SK-N-SH treated with all-trans-retinoic acid at 6 μM for 48 hours (cell line): ENCODE results near the gene SUPT3H.
"Not testable (repeated sequence)": the region's sequence is repeated elsewhere in the genome, so short reads cannot be mapped to it uniquely, and the experiment has no call there.

Source experiments
- ARNTL ChIP-seq: fragments of 450-650 bp; formaldehyde crosslinking; IDR thresholded peaks from 2 replicates; pipeline ENCODE4 v1.5.0; 2020; ENCODE audit warnings: low read depth, mild to moderate bottlenecking, moderate library complexity, borderline replicate concordance
- CREB5 ChIP-seq: fragments of 250-450 bp; sonication (Bioruptor Pico); IDR thresholded peaks from 2 replicates; pipeline ENCODE4 v1.5.1; 2020; ENCODE audit warnings: low read depth, mild to moderate bottlenecking, moderate library complexity
- CSRNP3 ChIP-seq: fragments of 250-450 bp; sonication (Bioruptor Pico); IDR thresholded peaks from 2 replicates; pipeline ENCODE4 v1.5.1; 2021; ENCODE audit warnings: mild to moderate bottlenecking, moderate library complexity
- GLIS3 ChIP-seq: fragments of 250-450 bp; sonication (Bioruptor Pico); IDR thresholded peaks from 2 replicates; pipeline ENCODE4 v1.5.0; 2020; ENCODE audit warnings: mild to moderate bottlenecking, moderate library complexity
- PPARA ChIP-seq: fragments of 250-450 bp; sonication (Bioruptor Pico); IDR thresholded peaks from 2 replicates; pipeline ENCODE4 v1.5.0; 2020; ENCODE audit warnings: mild to moderate bottlenecking, borderline replicate concordance
- RARB ChIP-seq: fragments of 250-450 bp; sonication (Bioruptor Pico); IDR thresholded peaks from 2 replicates; pipeline ENCODE4 v1.8.0; 2021; ENCODE audit warnings: mild to moderate bottlenecking, moderate library complexity
- SNAI2 ChIP-seq: fragments of 250-450 bp; sonication (Bioruptor Pico); IDR thresholded peaks from 2 replicates; pipeline ENCODE4 v1.5.0; 2020; ENCODE audit warnings: mild to moderate bottlenecking, moderate library complexity
- TCF4 ChIP-seq: fragments of 250-450 bp; sonication (Bioruptor Pico); IDR thresholded peaks from 2 replicates; pipeline ENCODE4 v1.8.0; 2021; ENCODE audit warnings: mild to moderate bottlenecking, moderate library complexity, borderline replicate concordance
- TSHZ2 ChIP-seq: fragments of 250-450 bp; sonication (Bioruptor Pico); IDR thresholded peaks from 2 replicates; pipeline ENCODE4 v1.5.0; 2020; ENCODE audit warnings: mild to moderate bottlenecking, moderate library complexity
- ZFP30 ChIP-seq: fragments of 450-650 bp; formaldehyde crosslinking; IDR thresholded peaks from 2 replicates; pipeline ENCODE4 v1.5.0; 2022; ENCODE audit warnings: mild to moderate bottlenecking, moderate library complexity

GRCh38 chr6:45176373-45176772 lies 201.4 kb downstream of the SUPT3H start:
- TF ChIP-seq PPARA (CRISPR knock-in tag); ARNTL; CSRNP3 (CRISPR knock-in tag); TCF4 (CRISPR knock-in tag); CREB5 (CRISPR knock-in tag); RARB; ZFP30 (CRISPR knock-in tag); TSHZ2 (CRISPR knock-in tag); GLIS3 (CRISPR knock-in tag); SNAI2 (CRISPR knock-in tag): not testable (repeated sequence)
